Panc1 (cell line): Measurements from ENCODE around the gene DYNLL2. TPM values are rescaled to one million over a fixed set of nuclear protein-coding genes. Genes with fewer than 3 reads are reported as not detected.
"Not testable (repeated sequence)": the region's sequence is repeated elsewhere in the genome, so short reads cannot be mapped to it uniquely, and the experiment has no call there.

Experiments used
- ATAC-seq: fragments of 200-7000 bp; cut with Tn5 transposase; 2 replicates; pipeline ENCODE4 v1.9.1; 2020; ENCODE audit warnings: mild to moderate bottlenecking, moderate library complexity
- BruUV-seq: library from RNA; stranded (reverse); fragments of 400-500 nt; replicated peaks from 2 replicates; lab custom pipeline; 2021; lab: Mats Ljungman, UMichigan
- CTCF ChIA-PET: fragments of 300-600 bp; sonication (Branson Sonifier 250); formaldehyde crosslinking; loops from one replicate; lab custom pipeline; 2022; ENCODE audit warnings: antibody characterized with exemption; lab: Charles Lee
- POLR2A ChIA-PET: fragments of 300-600 bp; sonication (Branson Sonifier 250); formaldehyde crosslinking; loops from one replicate; lab custom pipeline; 2022; ENCODE audit warnings: antibody characterized with exemption; lab: Charles Lee
- DNase-seq: peaks from one replicate; pipeline ENCODE4 v3.0.0-alpha.2; 2010; ENCODE audit warnings: low read depth, low spot score
- H3K27ac ChIP-seq: 2 replicates; pipeline ENCODE4 v1.5.1; 2011; ENCODE audit warnings: mild to moderate bottlenecking, low read length, inconsistent platforms
- H3K27me3 ChIP-seq: fragments of 200-500 bp; sonication (Bioruptor generic); 2 replicates; pipeline ENCODE4 v1.6.0; 2014; ENCODE audit warnings: low read length, inconsistent platforms; ENCODE audit not compliant: control insufficient read depth, insufficient read depth
- H3K36me3 ChIP-seq: fragments of 200-500 bp; sonication (Bioruptor generic); 2 replicates; pipeline ENCODE4 v1.5.1; 2014; ENCODE audit warnings: inconsistent platforms, mild to moderate bottlenecking, low read length, moderate library complexity; ENCODE audit not compliant: control insufficient read depth, insufficient read depth
- H3K4me1 ChIP-seq: 2 replicates; pipeline ENCODE4 v1.5.1; 2011; ENCODE audit warnings: inconsistent platforms, mild to moderate bottlenecking, low read length, moderate library complexity; ENCODE audit not compliant: control insufficient read depth, insufficient read depth
- H3K4me3 ChIP-seq, 2 experiments: 2 replicates each; pipeline ENCODE4 v1.5.1; 2011 to 2012; ENCODE audit warnings: low read depth in 2 of 2, low read length in 2 of 2, mild to moderate bottlenecking in 2 of 2, inconsistent platforms in 1 of 2, moderate library complexity in 1 of 2
- H3K9me3 ChIP-seq: fragments of 200-500 bp; sonication (Bioruptor generic); 2 replicates; pipeline ENCODE4 v1.5.1; 2014; ENCODE audit warnings: low read depth, mild to moderate bottlenecking, inconsistent platforms, low read length, moderate library complexity; ENCODE audit not compliant: control insufficient read depth, insufficient read depth
- CTCF ChIP-seq: fragments of 450-650 bp; IDR thresholded peaks from 2 replicates; pipeline ENCODE4 v1.5.1; 2017; ENCODE audit warnings: mild to moderate bottlenecking
- POLR2AphosphoS5 ChIP-seq: IDR thresholded peaks from 2 replicates; pipeline ENCODE4 v1.6.1; 2012; ENCODE audit warnings: mild to moderate bottlenecking, low read depth, low read length, moderate library complexity
- REST ChIP-seq, 2 experiments: IDR thresholded peaks; 2 replicates each; pipeline ENCODE4 v1.6.1; 2011 to 2012; ENCODE audit warnings: low read depth in 2 of 2, control low read depth in 1 of 2, low read length in 1 of 2, mild to moderate bottlenecking in 1 of 2, moderate library complexity in 1 of 2; ENCODE audit not compliant: insufficient read depth in 1 of 2
- SIN3A ChIP-seq: IDR thresholded peaks from 2 replicates; pipeline ENCODE4 v1.6.1; 2012; ENCODE audit warnings: low read depth, mild to moderate bottlenecking, low read length, moderate library complexity, borderline replicate concordance; ENCODE audit not compliant: insufficient read depth
- TCF7L2 ChIP-seq: IDR thresholded peaks from 2 replicates; pipeline ENCODE4 v1.6.1; 2011; ENCODE audit warnings: mild to moderate bottlenecking, low read depth, low read length, inconsistent platforms
- in situ Hi-C: cut with HindIII; loops from 2 replicates; pipeline ENCODE4 v1.10.0; 2016; ENCODE audit warnings: low sequenced_read_pairs, low pct_unique_long_range_greater_than_20kb
- intact Hi-C: fragments of 100-400 bp; cut with micrococcal nuclease; formaldehyde crosslinking; loops from one replicate; pipeline ENCODE4 v1.10.0; 2022; ENCODE audit not compliant: unreplicated experiment
- total RNA-seq: library from RNA; stranded (reverse); gene quantifications from one replicate; pipeline ENCODE4 v1.2.1, GENCODE V29; 2021; ENCODE audit not compliant: unreplicated experiment

DYNLL2 gene
- total RNA-seq, 1 experiment from 2014 or later: 19.8 TPM

GRCh38 chr17:58072862-58073261 is 10.4 kb upstream of the DYNLL2 start:
- POLR2A ChIA-PET: interaction anchor here (0.7 kb wide), 1 partner anchor 39 kb away, joined by 13 read pairs; no protein-coding TSS in a partner anchor
- no peaks in the 10 kb centered on the region for H3K9me3 ChIP-seq
- H3K36me3 ChIP-seq: no peaks in the 10 kb centered on the region
- in situ Hi-C loops: no loop called here
- TF ChIP-seq TCF7L2 (no peak), CTCF (no peak), SIN3A (no peak), REST (IDR thresholded peaks at IDR 0.05; ENCODE audit: insufficient read depth in 1 of 2, low read depth in 2 of 2, low read length in 1 of 2) (no peak), POLR2AphosphoS5 (no peak)
- H3K27ac ChIP-seq: no peak overlapping the region
- BruUV-seq: no TSS peak
- peaks cover 11% of the 10 kb centered on the region for H3K27me3 ChIP-seq
- intact Hi-C loops: no loop called here
- ATAC-seq: no peak
- no peak overlapping the region for H3K4me3 ChIP-seq
- CTCF ChIA-PET: interaction anchor here (0.6 kb wide), 1 partner anchor 19 kb away, joined by 3 read pairs; no protein-coding TSS in a partner anchor
- no peak for DNase-seq
- H3K4me1 ChIP-seq: no peaks in the 10 kb centered on the region

- H3K4me1 ChIP-seq, ATAC-seq, DNase-seq, in situ Hi-C loops, intact Hi-C loops, CTCF ChIA-PET, H3K27ac ChIP-seq, H3K36me3 ChIP-seq, BruUV-seq, H3K9me3 ChIP-seq, H3K4me3 ChIP-seq: not testable (repeated sequence)
- peaks cover 15% of the 10 kb centered on the region for H3K27me3 ChIP-seq
- POLR2A ChIA-PET: interaction anchor here (0.7 kb wide), 1 partner anchor 39 kb away, joined by 13 read pairs; no protein-coding TSS in a partner anchor
Measured at GRCh38 chr17:58073266-58073665, 10.0 kb upstream of the DYNLL2 start.

GRCh38 chr17:58074406-58074805 is 8.8 kb upstream of the DYNLL2 start:
- H3K4me3 ChIP-seq, DNase-seq, H3K4me1 ChIP-seq, in situ Hi-C loops, H3K36me3 ChIP-seq, CTCF ChIA-PET, H3K9me3 ChIP-seq, intact Hi-C loops, ATAC-seq, BruUV-seq, H3K27ac ChIP-seq, POLR2A ChIA-PET: not testable (repeated sequence)
- H3K27me3 ChIP-seq: peaks cover 18% of the 10 kb centered on the region
